ENCODE data around the gene PDCD10.

PDCD10 gene

DNA sequence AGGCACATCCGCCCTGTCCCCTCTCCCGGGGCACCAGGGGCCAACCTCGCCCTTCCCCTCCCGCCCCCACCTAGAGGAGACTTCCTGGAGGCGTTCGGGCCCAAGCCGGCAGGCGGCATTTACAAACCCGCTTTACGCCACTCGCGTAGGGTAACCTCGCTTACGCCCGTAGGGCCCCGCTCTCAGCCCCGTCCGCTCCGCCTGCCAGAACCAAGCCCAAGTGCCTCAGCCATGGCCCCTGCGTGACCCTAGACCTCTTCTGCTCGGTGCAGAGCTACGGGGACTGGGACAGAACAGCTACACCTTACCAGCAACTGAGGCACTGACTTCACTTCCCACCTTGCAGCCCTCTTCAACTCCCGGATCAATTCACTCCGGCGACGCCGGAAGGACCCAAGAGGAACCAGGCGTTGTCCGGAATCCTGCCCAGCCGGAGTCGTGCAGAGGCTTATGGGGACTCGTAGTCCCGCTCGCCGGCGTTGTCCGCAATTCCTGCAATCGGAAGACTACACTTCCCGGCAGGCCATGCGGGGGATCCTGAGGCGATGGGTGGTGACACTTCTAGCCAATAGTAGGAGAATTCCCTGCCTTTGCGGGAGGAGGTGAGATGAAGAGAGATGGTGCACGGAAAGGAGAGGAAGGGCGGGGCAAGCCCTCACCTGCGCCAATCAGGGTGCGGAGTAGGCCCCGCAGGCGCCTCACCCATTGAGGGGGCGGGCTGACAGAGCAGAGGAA, at the start of gene PDCD10:
TSS of gene PDCD10 (minus strand) at position 395 of the 735 bp plus-strand sequence. CDS start 14,735 bp downstream, outside the sequence.
- DNase-seq (ENCODE audit: low read depth in 2 of 3, low spot score in 1 of 3): peak; percentile 86 to 95 (median 92)

DNA sequence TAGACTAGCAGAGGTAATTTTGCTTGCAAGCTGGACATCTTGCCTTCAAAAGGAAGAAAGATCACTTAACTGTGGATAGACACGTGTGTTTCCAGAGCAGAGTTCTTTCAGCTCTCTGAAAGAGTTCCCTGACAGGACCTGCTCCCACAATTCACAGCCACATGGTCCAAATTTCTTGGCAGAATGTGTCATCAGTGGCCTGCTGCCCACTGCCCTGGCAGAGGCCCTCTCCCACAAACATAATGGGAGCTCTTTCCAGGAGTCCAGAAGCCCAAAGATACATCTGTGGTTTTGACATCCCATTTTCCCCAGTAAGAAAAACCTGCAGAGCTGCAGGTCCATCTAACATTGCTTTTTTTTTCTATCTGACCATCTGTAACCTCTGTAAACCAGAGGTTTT, 49.1 kb upstream of the PDCD10 start:
- DNase-seq (ENCODE audit: low read depth in 2 of 3, low spot score in 1 of 3): no peak

DNA sequence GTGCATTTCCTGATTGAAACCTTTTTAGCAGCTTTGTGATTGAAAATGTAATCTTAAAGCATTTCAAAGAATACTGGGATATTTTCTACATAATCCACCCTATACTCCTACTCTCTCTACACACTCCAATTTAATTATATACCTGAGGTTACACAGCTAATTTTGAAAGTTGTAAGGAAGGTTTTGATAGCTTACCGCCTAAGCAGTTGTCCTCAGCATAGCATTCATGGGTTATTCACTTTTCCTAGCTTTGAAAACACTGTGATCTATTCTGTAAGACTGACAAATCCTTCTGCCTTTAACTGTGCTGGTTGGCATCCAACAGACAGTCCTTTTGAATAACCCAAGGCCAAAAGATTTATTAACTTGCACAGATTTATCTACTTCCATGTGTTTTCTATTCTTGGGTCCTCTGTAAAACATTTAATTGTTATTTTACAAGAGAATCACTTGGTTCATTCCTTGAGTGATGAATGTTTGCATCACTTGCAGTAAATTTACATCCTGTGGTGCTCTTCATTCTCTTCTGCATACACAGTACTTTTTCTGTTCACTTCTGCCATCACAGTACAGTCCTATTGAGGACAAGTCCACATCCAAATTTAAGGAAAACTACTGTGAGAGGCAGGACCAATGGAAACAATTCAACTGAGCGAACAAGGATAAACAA, 45.7 kb upstream of the PDCD10 start:
- no peak for DNase-seq (ENCODE audit: low read depth in 2 of 3, low spot score in 1 of 3)

DNA sequence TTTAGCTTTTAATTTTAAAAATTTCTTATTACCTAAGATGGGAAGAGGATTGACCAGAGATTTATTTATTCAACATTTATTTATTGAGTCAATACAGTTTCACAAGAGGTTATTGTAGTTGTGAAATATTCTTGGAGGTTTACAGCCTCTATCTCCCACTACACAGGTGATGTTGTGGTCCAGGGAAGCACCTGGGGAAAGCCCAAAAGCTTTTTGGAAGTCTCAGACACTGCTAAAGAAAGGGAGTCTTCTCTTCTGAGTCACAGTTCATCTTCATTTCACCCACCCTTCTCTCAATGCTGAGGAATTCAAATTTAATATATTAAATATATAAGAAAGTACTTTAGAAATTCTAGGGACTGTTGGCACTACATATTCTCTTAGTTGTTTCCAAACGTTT, 42.7 kb upstream of the PDCD10 start:
- DNase-seq (ENCODE audit: low read depth in 2 of 3, low spot score in 1 of 3): no peak

DNA sequence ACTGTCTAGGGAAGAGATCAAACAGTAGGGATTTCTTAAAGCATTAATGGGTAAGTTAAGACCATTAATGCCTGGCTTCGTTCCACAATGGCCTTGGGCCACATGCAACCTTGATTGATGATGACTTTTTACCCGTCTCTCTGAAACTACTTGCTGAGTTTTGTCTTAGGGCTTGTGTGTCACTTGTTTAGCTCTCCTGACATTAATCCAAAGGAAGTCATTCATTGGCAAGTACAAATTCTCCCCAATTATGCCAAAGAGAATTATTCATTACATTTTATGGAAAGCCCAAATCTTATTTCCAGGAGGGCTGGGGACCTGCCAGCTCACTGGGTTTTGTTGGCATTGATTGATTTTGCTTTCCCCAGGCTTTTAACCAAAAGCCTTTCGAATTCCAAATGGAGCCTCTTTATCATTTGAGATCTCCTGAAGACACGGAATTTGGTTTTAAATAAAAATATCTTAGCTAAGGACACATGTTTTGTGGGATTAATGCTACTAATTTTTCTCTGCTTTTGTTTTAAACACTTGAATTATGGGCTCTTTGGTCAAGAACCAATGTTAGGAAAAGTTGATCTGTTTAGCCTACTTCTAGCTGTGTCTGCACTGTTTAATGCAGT, 41.5 kb upstream of the PDCD10 start:
- no peak for DNase-seq (ENCODE audit: low read depth in 2 of 3, low spot score in 1 of 3)

DNA sequence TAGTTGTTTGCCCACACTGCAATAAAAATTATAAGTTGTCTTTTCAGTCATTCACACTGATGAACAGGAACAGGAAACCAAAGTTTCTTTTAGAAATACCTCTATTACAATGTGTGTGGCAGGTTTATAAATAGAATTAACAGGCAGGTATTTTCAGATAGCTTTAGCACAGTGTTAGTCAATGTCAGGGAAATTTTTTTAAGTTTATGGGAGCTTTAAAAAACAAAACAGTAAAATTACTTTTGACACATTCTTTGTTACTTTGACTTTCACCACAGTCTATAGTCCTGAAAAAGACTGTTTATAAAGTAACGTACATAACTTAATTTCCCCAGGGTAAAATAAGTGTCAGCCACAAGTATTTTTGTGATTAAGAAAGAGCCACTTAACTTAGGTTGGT, 38.9 kb upstream of the PDCD10 start:
- no peak for DNase-seq (ENCODE audit: low read depth in 2 of 3, low spot score in 1 of 3)

DNA sequence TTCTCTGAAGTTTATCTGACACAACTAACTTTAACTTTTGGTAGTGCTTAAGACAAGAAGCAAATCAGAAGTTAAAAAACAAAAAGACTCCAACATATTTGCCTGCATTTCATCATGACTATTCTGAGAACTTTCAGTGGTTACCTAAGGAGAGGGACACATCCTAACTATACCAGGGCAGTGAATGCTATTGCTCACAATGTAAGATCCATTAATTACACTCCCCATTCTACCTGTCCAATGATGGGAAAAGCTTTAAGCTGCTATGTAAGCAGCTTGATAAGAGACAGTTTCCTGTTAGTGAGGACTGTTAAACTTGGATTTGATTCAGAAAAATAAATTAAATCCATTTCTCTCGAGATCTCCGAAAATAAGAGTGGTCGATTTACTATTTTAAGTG, 38.3 kb upstream of the PDCD10 start:
- DNase-seq (ENCODE audit: low read depth in 2 of 3, low spot score in 1 of 3): no peak

DNA sequence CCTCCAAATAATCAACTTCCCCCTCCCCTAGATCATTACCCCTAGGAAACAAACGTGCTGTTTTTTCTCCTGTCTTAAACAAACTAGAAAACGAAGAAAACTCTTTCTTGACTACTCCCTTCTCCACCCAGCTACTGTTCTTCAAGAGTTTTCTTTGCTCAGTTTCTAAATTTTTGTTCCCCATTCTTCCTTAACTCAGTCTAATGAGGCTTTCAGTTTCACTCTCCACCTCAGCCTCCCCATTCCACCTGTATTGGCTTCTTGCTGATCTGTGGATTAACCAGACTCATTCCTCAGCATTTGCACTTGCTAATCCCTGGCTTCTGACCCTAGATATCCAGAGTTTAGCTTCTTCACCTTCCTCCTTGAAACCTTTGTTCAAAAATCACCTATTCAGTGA, 27.6 kb upstream of the PDCD10 start:
- DNase-seq (ENCODE audit: low read depth in 2 of 3, low spot score in 1 of 3): no peak

DNA sequence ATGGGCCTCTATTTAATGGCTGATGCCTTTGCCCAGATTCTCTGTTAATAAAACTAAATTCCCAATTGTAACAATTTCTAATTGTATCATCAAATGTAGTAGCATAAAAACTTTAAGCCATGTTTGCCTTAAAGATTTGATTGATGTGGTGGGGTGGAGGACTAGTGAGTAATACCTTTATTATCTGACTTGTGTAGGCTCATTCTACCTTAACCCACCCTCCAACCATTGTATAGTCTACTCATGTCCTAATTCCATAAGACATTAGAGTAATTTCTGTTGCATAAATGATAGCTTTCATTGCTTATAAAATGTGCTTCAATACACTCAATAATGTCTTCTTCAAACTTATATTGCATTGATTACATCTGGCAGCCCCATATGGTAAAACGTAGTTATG, 26.6 kb upstream of the PDCD10 start:
- DNase-seq (ENCODE audit: low read depth in 2 of 3, low spot score in 1 of 3): no peak

DNA sequence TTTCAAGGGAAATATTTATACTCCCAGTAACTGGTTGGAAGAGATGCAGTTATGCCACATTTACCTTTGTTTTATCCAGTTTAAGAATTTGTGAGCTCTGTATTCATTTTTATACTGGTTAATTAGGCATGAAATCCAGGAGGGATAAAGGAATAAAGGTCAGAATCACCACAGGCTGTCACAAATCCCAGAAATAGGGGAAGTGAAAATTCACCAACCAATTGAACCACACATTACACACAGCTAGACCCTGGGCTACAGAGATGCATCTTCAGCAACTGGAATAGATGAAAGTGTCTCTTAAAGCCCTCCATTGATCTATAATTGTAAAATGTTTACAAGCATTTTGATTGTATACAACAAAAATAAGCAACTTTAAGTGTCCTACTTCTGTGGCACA, 19.4 kb upstream of the PDCD10 start:
- DNase-seq (ENCODE audit: low read depth in 2 of 3, low spot score in 1 of 3): no peak

DNA sequence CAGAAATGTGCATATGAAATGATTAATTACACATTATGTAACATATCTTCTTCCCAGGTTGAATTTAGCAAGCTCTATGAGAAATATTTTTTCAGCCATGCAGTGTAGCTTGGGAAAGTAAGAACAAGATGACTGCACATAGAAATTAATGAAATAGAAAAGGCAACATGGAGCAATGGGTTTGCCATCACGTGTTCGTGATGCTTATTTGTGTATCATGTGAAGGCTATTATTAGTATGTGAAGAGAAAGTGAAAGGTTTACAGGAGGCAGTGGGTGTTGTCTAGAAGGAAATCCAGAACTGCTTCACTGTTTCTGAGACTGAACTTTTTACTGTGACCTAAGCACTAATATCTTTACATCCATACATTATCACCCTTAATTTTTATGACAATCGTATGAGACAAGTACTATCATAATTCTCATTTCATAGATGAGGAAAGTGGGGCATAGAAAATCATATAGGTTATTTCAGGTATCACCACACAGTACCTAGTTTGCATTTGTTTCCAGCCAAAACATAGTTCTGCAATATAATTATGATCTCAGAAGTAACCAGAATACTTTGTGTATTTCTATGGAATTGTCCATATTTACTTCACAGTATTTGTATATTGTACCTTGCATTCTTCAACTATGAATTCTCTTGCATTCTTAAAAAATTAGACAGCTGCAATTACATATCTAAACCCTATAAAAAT, 15.7 kb upstream of the PDCD10 start:
- no peak for DNase-seq (ENCODE audit: low read depth in 2 of 3, low spot score in 1 of 3)

DNA sequence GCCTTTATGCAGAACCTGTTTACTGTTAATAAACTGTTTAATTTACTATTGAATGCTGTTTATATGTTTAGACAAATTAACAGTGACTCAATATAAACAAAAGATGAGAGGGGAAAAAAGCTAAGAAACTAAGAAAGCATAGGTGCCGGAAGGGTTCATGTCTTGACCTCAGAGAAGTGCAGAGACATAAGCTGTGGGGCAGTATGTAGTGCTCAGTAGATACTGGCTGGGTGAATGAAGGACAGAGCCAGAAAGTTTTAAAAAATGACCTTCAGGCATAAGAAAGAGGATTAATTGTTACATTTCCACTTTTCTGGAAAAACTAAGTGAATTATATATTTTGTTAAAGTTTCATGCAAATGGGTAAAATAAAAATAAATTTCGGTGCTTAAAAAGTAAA, 15.0 kb upstream of the PDCD10 start:
- DNase-seq (ENCODE audit: low read depth in 2 of 3, low spot score in 1 of 3): no peak

DNA sequence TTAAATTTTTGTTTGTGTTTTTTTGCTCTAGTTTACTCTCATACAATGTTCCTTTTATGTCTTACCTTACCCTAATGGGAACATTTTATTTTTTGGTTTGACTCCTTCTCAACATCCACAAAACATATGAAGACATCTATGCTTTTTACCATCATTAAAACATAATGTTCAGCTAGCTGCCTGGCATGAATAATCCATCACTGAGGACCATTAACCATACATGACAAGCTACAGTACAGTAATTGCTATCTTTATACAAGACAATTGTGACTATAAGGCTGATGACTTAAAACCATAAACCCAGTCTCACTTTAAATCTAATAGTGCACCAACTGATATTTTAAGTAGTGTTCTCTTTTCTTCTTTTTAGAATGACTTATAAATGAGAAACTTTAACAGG, 14.5 kb upstream of the PDCD10 start:
- DNase-seq (ENCODE audit: low read depth in 2 of 3, low spot score in 1 of 3): no peak

DNA sequence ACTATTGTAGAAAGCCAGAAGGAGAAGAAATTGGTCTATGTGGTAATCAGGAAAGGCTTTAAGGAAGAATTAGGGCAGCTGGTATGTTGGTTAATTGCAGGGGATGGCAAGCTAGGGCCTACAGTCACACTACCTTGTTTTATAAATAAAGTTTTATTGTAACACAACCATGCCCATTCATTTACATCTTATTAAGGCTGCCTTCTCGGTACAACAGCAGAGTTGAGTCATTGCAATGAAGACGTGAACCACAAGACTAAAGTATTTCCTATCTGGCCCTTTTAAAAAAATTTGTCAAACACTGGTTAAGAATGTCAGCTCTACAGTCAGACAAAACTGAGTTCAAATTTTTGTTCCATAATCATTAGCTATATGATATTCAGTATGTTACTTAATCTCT, 9.1 kb upstream of the PDCD10 start:
- DNase-seq (ENCODE audit: low read depth in 2 of 3, low spot score in 1 of 3): no peak

DNA sequence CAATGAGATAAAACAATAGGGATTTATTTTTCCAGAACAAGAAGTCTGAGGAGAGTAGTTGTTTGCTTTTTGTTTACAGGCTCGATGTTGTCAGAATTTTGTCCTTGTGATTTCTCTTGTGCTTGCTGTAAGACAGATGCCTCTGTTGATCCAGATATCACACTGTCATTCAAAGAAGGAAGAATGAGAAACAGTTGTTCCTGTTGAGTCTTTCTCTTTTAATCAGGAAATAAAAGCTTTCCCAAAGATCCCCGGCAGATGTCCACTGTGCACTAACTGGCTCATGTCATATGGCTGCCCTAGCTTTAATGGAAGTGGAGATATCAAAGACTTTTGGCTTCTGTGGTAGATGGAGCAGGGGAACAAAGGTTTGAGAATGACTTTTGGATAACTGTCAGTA, 7.6 kb upstream of the PDCD10 start:
- no peak for DNase-seq (ENCODE audit: low read depth in 2 of 3, low spot score in 1 of 3)

DNA sequence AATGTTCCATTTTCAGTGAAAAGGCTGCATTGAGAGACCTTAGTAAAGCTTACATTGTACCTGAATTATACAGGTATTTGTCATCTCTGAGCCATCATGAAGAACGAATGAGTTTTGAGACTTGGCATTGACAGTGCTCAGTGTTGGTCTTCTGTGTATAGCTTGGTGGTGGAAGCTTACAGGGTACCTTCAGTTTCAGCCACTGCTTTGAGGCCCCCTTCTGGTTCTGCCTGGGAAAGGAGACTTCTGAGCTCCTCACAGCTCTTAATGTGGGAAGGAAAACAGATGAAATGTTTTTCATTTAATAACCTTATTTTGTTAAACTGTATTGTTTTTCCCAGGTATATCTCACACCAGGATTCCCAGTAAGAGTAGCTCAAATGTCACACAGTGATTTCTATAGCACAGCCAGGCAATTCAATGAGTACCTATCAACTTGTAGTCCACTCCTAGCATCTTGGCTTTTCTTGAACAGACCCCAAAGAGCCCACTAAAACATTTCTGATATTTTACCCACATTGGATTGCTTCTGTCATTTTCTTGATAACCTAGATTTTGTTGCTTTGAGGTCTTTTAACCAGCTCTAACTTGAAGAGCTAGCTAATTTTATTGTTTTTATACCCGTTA, 6.4 kb upstream of the PDCD10 start:
- DNase-seq (ENCODE audit: low read depth in 2 of 3, low spot score in 1 of 3): no peak

DNA sequence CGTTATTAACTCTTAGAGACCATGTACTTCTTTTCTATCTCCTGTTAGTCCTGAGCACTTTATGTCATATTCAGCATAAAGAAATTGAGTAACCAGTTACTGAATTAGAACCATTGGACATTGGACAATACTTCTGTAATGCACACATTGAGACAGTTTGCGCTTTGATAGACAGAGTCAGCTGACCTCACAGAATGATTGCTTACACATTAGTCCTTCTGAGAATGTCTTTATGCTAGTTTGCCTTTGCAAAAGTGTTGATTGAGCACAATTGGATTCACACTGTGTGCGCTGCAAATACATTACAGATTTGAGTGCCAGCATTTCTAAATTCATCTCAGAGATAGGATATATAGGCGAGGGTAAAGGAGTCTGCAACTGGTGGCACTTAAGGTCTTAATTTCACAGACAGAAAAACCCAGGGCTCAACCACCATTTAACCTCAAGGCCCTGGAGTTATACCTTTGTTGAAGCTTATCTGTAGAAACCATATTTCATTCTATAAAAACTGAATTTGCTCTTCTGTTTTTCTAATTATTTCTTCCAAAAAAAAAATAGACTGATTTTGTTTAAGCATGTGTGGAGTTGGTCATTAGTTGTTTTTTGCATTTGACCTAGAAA, 4.6 kb upstream of the PDCD10 start:
- DNase-seq (ENCODE audit: low read depth in 2 of 3, low spot score in 1 of 3): no peak

DNA sequence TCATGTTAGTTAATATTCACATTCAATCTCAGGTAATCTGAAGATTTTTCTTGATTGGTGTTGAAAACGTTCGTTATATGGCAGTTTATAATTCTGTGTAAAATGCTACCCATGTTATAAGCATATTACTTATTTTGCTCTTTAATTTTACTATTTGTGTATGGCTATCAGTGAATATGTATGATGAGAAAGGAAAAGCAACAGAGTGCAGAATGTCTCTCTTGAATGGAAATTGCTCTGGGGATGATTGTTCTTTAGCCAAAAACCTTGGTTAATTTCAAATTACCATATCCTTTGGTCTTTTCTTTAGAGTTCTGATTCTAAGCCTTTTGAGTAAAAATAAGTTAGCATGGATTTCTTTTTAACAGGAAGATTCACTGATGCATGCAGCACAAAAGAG, 3.3 kb upstream of the PDCD10 start:
- DNase-seq (ENCODE audit: low read depth in 2 of 3, low spot score in 1 of 3): no peak

DNA sequence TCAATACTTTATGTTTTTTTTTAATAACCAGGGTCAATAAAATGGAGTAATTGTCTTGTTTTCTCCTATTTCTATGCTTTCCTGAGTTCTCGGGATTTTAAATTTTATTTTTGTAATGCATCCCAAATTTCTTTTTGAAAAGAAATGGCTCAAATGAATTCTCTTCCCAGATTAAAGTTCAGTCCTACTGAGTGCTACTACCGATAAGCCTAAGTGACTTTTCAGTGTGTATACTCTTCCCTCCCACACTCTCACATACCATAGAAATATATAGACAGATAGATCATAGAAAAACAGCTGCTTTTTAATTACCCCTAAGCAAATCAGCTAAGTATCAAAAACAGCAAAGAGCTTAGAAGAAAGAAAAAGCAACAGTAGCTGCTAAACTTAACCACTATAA, 2.3 kb upstream of the PDCD10 start:
- no peak for DNase-seq (ENCODE audit: low read depth in 2 of 3, low spot score in 1 of 3)

DNA sequence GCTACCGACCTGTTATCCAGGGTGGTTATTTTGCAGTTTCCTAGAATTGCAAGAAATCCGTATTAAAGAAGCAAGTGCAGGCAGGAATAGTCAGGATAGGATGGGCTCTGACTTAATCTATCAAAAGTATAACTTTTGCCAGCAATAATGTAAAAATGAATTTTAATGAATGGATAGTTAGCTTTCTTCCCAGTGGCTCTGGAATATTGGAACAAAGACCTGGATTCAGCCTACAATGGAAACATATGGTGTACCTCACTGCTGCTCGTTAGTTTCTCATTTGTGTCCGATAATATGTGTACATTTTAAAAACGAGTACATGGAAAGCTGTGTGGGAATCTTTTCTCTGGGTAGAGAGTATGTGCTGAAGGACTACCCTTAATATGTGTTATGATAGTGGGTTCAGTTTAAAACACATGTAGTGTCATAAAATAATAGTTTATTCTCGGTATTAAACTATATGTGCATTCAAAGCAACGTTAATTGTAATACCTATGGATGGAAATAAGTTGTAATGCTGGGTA, 1.6 kb upstream of the PDCD10 start:
- no peak for DNase-seq (ENCODE audit: low read depth in 2 of 3, low spot score in 1 of 3)
